ENCODE measurements around the gene PRRG2. TPM values are rescaled to one million over a fixed set of nuclear protein-coding genes. Genes with fewer than 3 reads are reported as not detected.
A peak's percentile ranks its signal among the peaks of the same experiment; 100 is the strongest.

PRRG2 gene
- total and polyA plus RNA-seq, 2 of the 13 experiments (the other 11 are each of a cell fraction or from before 2014, with no cell fraction given), result 0.66 to 0.82 TPM

DNA sequence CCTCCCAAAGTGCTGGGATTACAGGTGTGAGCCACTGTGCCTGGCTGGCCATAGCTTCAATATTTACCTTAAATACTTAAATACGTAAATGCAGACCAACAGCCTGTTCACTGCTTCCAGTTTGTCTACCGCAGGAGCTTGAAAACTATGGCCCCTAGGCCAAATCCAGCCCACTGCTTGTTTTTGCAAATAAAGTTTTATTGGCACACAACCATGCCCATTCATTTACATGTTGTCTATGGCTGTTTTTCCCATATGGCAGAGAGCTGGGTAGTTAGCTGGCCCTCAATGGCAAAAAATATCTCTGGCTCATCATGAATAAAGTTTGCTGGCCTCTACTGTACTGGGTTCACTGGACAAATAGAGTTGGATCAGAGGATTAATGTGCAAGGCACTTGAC lies 21.7 kb downstream of the PRRG2 start (continued):
- TF ChIP-seq, protein P1, sequence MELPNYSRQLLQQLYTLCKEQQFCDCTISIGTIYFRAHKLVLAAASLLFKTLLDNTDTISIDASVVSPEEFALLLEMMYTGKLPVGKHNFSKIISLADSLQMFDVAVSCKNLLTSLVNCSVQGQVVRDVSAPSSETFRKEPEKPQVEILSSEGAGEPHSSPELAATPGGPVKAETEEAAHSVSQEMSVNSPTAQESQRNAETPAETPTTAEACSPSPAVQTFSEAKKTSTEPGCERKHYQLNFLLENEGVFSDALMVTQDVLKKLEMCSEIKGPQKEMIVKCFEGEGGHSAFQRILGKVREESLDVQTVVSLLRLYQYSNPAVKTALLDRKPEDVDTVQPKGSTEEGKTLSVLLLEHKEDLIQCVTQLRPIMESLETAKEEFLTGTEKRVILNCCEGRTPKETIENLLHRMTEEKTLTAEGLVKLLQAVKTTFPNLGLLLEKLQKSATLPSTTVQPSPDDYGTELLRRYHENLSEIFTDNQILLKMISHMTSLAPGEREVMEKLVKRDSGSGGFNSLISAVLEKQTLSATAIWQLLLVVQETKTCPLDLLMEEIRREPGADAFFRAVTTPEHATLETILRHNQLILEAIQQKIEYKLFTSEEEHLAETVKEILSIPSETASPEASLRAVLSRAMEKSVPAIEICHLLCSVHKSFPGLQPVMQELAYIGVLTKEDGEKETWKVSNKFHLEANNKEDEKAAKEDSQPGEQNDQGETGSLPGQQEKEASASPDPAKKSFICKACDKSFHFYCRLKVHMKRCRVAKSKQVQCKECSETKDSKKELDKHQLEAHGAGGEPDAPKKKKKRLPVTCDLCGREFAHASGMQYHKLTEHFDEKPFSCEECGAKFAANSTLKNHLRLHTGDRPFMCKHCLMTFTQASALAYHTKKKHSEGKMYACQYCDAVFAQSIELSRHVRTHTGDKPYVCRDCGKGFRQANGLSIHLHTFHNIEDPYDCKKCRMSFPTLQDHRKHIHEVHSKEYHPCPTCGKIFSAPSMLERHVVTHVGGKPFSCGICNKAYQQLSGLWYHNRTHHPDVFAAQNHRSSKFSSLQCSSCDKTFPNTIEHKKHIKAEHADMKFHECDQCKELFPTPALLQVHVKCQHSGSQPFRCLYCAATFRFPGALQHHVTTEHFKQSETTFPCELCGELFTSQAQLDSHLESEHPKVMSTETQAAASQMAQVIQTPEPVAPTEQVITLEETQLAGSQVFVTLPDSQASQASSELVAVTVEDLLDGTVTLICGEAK (IDR thresholded peaks at IDR 0.05), result peak; percentile 51
- TF ChIP-seq, protein P1 (CRISPR knock-in tag; IDR thresholded peaks at IDR 0.05), result peak; percentile 97

DNA sequence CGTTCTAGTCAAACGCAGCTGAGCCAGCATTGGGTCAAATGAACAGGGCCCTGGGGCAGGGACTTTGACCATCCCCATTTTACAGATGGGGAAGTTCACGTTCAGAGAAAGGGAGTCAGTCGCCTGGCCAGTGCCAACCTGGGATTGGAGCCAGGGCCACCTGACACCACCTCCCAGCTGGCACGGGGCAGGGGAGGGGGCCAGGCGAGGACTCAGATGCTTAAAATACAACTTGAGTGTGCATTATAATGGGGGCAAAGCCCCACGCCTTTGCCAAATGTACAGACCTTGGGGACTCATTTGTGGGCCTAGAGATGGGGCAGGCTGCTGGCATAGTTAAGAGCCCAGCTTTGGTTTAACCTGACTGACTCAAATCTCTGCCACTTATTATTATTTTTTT lies 24.5 kb downstream of the PRRG2 start:
- CTCF ChIA-PET (ENCODE audit: low intra/inter-chr PET ratio, low total read pairs), result no interaction called here
- intact Hi-C loops (cut with micrococcal nuclease; ENCODE audit: unreplicated experiment) (no loop called here), in situ Hi-C loops (cut with HindIII; ENCODE audit: extremely low pct_ligation_motif_present, low pct_unique_long_range_greater_than_20kb) (no loop called here)
- FAIRE-seq (no peak), DNase-seq (ENCODE audit: low spot score) (no peak), ATAC-seq (no peak)
- 100% methylated on average over 4 of the region's 7 CpGs for WGBS (ENCODE audit: low lambda C conversion rate)
- no peak overlapping the region for H3K4me3 ChIP-seq (replicated peaks in 1 of 3; ENCODE audit: insufficient read depth in 1 of 3, low read depth in 2 of 3, low read length in 3 of 3)
- POLR2A ChIA-PET, result no interaction called here
- H3K36me3 ChIP-seq (replicated peaks in 1 of 2; ENCODE audit: control insufficient read depth in 1 of 2, insufficient read depth in 2 of 2, low read length in 2 of 2), result peaks cover 14 to 55% of the 10 kb centered on the region in 2 experiments; a peak in 4 of 5 replicates
- BruUV-seq (replicated peaks), result no TSS peak
- H3K27me3 ChIP-seq (ENCODE audit: control insufficient read depth in 1 of 2, insufficient read depth in 2 of 2, low read length in 2 of 2), result no peaks in the 10 kb centered on the region
- no peaks in the 10 kb centered on the region for H4K20me1 ChIP-seq (ENCODE audit: insufficient read depth, low read length)
- no peak overlapping the region for H3K4me2 ChIP-seq (ENCODE audit: low read depth, low read length)
- H3K9me3 ChIP-seq (ENCODE audit: low read length), result no peaks in the 10 kb centered on the region
- H3K9ac ChIP-seq (ENCODE audit: insufficient read depth, low read depth, low read length), result no peak overlapping the region
- no peaks in the 10 kb centered on the region for H3K4me1 ChIP-seq (ENCODE audit: insufficient read depth, low read length)
- H2AFZ ChIP-seq (ENCODE audit: low read length), result no peak overlapping the region
- TF ChIP-seq ATM (IDR thresholded peaks at IDR 0.05; ENCODE audit: borderline replicate concordance) (no peak), ZSCAN21 (CRISPR knock-in tag; IDR thresholded peaks at IDR 0.05; ENCODE audit: borderline replicate concordance) (no peak), ZNF552 (CRISPR knock-in tag; IDR thresholded peaks at IDR 0.05; ENCODE audit: borderline replicate concordance) (no peak), ZNF629 (CRISPR knock-in tag; conservative IDR thresholded peaks at IDR 0.05) (0 out of 2 replicates have a peak, but pooled peaks have one; percentile 42), SETDB1 (CRISPR knock-in tag; IDR thresholded peaks at IDR 0.05; ENCODE audit: borderline replicate concordance) (no peak)
- peaks cover 2% of the 10 kb centered on the region for H3K79me2 ChIP-seq (ENCODE audit: insufficient read depth, low read length)
- H3K27ac ChIP-seq (ENCODE audit: extremely low read length, insufficient read depth, low read length), result no peak overlapping the region

All from HepG2 (cell line).